Chondrocyte (in vitro differentiated cells): ENCODE results near the gene ZNF275. TPM values are rescaled to one million over a fixed set of nuclear protein-coding genes. Genes with fewer than 3 reads are reported as not detected.

Experiments used
- DNase-seq: peaks from one replicate; pipeline ENCODE4 v3.0.0; 2021; ENCODE audit warnings: mixed read lengths, low spot score
- H3K27ac Mint-ChIP-seq: one replicate; pipeline ENCODE4 v1.8.0; 2021; ENCODE audit warnings: mild to moderate bottlenecking, moderate library complexity, mixed read lengths; ENCODE audit not compliant: unreplicated experiment
- H3K27me3 Mint-ChIP-seq: 2 replicates; pipeline ENCODE4 v1.8.0; 2021; ENCODE audit warnings: low read depth, mixed read lengths
- H3K36me3 Mint-ChIP-seq: 2 replicates; pipeline ENCODE4 v1.8.0; 2021; ENCODE audit warnings: low read depth, mixed read lengths
- H3K4me1 Mint-ChIP-seq: 2 replicates; pipeline ENCODE4 v1.8.0; 2021; ENCODE audit warnings: low read depth, mild to moderate bottlenecking, mixed read lengths
- H3K4me3 Mint-ChIP-seq: one replicate; pipeline ENCODE4 v1.8.0; 2021; ENCODE audit warnings: mild to moderate bottlenecking, moderate library complexity, mixed read lengths; ENCODE audit not compliant: unreplicated experiment
- H3K9me3 Mint-ChIP-seq: 2 replicates; pipeline ENCODE4 v1.8.0; 2021; ENCODE audit warnings: low read depth, mixed read lengths
- total RNA-seq: library from RNA; stranded (reverse); gene quantifications from 3 replicates; pipeline ENCODE4 v1.2.1, GENCODE V29; 2021
- TF ChIP-seq, protein P1 (sequence below): fragments of 200-600 bp; sonication (generic); IDR thresholded peaks from 2 replicates; pipeline ENCODE4 v1.5.0; 2021; ENCODE audit warnings: antibody characterized with exemption, mild to moderate bottlenecking, moderate library complexity

The ZNF275 gene
- total RNA-seq, 1 donor from 2014 or later = 19.8 TPM

DNA sequence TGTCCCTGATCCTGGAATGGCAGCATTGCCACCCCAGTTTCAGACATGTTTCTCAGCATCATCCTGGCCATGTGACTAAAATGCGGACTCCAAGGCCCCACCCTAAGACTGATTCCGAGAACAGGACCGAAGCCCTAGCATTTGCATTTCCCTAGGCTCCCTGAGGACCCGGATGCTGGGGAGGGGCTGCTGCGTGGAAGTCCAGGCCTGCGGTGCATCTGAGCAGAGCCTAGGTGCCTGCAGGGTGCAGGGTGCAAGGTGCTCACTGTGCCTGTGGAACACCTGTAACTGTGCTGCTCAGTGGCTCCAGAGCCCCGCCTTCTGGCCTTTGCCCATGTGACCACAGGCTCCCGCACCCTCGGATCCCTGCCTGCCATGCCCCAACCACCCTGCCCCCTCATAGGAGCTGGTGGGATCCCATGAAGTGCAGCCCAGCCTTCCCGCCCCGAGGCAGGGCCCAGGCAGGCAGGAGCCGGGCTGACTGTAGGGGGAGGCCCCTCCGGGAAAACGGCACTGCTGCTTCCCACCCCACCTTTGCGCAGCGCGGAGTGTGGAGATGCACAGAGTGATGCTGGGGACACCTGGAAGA lies 27.3 kb upstream of the ZNF275 start:
- Mint-ChIP-seq H3K4me1 (no peaks in the 10 kb centered on the region), H3K27ac (no peak overlapping the region), H3K9me3 (peaks cover 14% of the 10 kb centered on the region), H3K4me3 (no peak overlapping the region), H3K36me3 (peaks cover 3% of the 10 kb centered on the region), H3K27me3 (peaks cover 14% of the 10 kb centered on the region)
- no peak for DNase-seq
- TF ChIP-seq, protein P1, sequence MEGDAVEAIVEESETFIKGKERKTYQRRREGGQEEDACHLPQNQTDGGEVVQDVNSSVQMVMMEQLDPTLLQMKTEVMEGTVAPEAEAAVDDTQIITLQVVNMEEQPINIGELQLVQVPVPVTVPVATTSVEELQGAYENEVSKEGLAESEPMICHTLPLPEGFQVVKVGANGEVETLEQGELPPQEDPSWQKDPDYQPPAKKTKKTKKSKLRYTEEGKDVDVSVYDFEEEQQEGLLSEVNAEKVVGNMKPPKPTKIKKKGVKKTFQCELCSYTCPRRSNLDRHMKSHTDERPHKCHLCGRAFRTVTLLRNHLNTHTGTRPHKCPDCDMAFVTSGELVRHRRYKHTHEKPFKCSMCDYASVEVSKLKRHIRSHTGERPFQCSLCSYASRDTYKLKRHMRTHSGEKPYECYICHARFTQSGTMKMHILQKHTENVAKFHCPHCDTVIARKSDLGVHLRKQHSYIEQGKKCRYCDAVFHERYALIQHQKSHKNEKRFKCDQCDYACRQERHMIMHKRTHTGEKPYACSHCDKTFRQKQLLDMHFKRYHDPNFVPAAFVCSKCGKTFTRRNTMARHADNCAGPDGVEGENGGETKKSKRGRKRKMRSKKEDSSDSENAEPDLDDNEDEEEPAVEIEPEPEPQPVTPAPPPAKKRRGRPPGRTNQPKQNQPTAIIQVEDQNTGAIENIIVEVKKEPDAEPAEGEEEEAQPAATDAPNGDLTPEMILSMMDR = no peak

DNA sequence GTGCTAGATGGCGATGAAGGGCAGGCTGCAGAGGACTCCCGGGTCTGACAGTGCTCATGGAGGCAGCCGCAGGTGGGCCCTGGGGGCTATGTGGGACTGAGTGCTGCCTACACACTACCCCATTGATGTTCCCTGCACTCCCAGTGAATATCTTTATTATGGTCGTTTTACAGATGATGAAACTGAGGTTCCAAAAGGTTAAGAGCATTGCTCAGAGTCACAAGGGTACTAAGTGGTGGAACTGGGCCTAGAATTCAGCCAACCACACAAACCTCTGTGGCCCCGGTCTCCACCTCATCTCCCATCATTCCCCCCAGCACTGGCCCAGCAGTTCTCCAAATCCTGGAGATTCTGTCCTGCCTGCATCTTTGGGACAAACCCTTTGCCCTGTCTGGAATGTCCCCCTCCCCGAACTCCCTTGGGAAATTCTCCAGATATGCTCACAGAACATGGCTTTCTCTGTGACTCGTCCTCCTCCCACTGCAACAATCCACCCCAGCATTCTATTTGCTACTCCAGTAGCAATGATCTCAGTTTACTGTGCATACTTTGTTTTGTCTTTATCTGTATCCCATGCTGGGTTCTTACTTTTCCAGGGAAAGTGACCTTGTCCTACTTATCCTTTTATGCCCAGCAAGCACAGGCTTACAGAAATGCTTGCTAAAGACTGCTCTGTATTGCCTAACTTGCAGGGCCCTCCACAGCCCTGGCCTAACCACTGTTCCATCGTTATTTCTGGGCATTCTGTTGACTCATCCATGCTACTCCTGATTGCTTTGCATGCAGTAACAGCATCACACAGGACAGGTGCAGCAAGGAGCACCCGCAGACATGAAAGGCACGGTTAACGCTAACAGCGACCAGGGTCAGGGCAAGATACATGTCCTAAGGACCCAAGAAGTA lies 26.4 kb upstream of the ZNF275 start:
- H3K27me3 Mint-ChIP-seq = peaks cover 14% of the 10 kb centered on the region
- H3K4me3 Mint-ChIP-seq = no peak overlapping the region
- H3K27ac Mint-ChIP-seq = no peak overlapping the region
- peaks cover 14% of the 10 kb centered on the region for H3K9me3 Mint-ChIP-seq
- TF ChIP-seq, protein P1 = no peak
- peaks cover 3% of the 10 kb centered on the region for H3K36me3 Mint-ChIP-seq
- H3K4me1 Mint-ChIP-seq = no peaks in the 10 kb centered on the region
- no peak for DNase-seq

DNA sequence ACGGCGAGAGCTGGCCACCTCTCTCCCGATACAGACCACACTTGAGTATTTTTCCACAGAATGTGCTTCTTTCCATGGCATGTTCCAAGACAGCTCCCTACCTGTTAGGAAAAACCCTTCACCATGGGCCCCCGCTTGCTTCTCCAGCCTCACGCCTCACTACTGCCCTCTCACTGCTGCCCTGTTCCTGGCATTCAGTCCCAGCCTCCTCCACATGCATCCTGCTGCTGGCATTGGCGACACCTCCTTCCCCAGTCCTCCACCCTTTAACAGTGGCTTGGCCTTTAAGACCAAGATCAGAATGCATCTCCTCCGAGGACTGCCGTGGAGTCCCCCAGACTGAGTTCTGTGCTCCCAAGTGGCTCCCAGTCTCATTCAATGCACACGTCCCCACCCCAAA lies 23.1 kb upstream of the ZNF275 start:
- no peak for DNase-seq
- Mint-ChIP-seq H3K36me3 (peaks cover 3% of the 10 kb centered on the region), H3K9me3 (peaks cover 7% of the 10 kb centered on the region), H3K4me3 (no peak overlapping the region), H3K27ac (no peak overlapping the region), H3K4me1 (no peaks in the 10 kb centered on the region), H3K27me3 (no peaks in the 10 kb centered on the region)
- TF ChIP-seq, protein P1 = no peak

DNA sequence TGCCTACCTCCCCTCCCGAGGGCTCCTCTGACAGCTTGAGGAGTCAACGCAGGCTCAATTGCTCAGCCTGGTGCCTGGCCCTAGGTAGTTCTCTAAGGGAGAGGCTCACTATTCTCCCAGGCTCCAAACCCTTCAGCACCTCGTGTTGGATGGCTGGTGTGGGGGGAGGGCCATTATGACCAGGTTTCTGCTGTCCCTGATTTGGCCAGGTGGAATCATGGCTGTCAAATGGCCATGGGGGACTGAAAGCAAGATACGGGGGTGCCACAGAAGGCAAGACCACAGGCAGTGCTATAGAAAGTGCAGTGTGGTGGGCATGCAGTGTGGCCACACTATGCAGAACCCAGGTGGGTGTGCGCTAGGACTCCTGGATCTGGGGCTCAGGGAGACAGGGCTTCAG lies 21.9 kb upstream of the ZNF275 start:
- TF ChIP-seq, protein P1 = no peak
- peaks cover 3% of the 10 kb centered on the region for H3K36me3 Mint-ChIP-seq
- no peak overlapping the region for H3K4me3 Mint-ChIP-seq
- peaks cover 5% of the 10 kb centered on the region for H3K9me3 Mint-ChIP-seq
- no peaks in the 10 kb centered on the region for H3K4me1 Mint-ChIP-seq
- no peaks in the 10 kb centered on the region for H3K27me3 Mint-ChIP-seq
- no peak overlapping the region for H3K27ac Mint-ChIP-seq
- DNase-seq = no peak

DNA sequence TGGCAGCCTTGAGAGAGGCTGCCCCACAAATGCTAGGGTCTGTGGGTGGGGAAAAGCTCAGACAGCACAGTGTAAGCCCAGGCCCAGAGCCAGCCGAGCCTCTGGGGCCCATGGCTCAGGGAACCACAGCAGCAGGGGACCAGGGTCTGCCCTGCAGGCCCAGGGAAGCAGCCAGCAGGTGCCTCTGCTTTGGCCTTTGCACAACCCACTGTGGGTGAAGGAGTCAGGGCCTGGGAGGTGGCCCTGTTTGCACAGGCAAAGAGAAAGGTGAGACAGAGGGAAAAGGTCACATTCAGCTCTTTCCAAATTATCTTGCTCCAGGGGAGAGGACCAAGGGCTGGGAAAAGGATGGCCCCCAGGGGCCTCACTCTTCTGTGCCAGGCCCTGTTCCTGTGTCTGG lies 21.1 kb upstream of the ZNF275 start:
- no peak overlapping the region for H3K4me3 Mint-ChIP-seq
- peaks cover 3% of the 10 kb centered on the region for H3K36me3 Mint-ChIP-seq
- no peak for DNase-seq
- H3K9me3 Mint-ChIP-seq = peaks cover 5% of the 10 kb centered on the region
- no peaks in the 10 kb centered on the region for H3K27me3 Mint-ChIP-seq
- no peak overlapping the region for H3K27ac Mint-ChIP-seq
- H3K4me1 Mint-ChIP-seq = no peaks in the 10 kb centered on the region
- TF ChIP-seq, protein P1 = no peak
